ENCODE data around the gene TYSND1.

- TF ChIP-seq CTCF (IDR thresholded peaks at IDR 0.05 in 2 of 3, conservative IDR thresholded peaks at IDR 0.05 in 1 of 3; ENCODE audit: borderline replicate concordance in 1 of 3, insufficient read depth in 1 of 3, low read depth in 2 of 3, low read length in 2 of 3) (no peak), REST (IDR thresholded peaks at IDR 0.05; ENCODE audit: low read depth) (no peak), ZNF274 (IDR thresholded peaks at IDR 0.05; ENCODE audit: low read depth, low read length) (no peak), POLR2A (IDR thresholded peaks at IDR 0.05; ENCODE audit: borderline replicate concordance, extremely low read depth, insufficient read depth, insufficient read length) (no peak), SP1 (IDR thresholded peaks at IDR 0.05; ENCODE audit: low read depth) (no peak), EZH2phosphoT487 (IDR thresholded peaks at IDR 0.05; ENCODE audit: borderline replicate concordance) (no peak)
- TF ChIP-seq, protein P1, sequence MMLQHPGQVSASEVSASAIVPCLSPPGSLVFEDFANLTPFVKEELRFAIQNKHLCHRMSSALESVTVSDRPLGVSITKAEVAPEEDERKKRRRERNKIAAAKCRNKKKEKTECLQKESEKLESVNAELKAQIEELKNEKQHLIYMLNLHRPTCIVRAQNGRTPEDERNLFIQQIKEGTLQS (IDR thresholded peaks at IDR 0.05) = no peak
- TF ChIP-seq, protein P2, sequence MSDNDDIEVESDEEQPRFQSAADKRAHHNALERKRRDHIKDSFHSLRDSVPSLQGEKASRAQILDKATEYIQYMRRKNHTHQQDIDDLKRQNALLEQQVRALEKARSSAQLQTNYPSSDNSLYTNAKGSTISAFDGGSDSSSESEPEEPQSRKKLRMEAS (IDR thresholded peaks at IDR 0.05) = no peak
Observed at GRCh38 chr10:70162892-70163201, 16.3 kb upstream of the TYSND1 start.

Data from HCT116 (cell line).